GM21367 (cell line): Measurements from ENCODE around the gene KIF4A.
"Not testable (repeated sequence)": the region's sequence is repeated elsewhere in the genome, so short reads cannot be mapped to it uniquely, and the experiment has no call there.

Experiments
- ATAC-seq: cut with Tn5 transposase; IDR thresholded peaks from one replicate; pipeline ENCODE4 v1.9.1; 2021; ENCODE audit not compliant: unreplicated experiment

Gene KIF4A

DNA sequence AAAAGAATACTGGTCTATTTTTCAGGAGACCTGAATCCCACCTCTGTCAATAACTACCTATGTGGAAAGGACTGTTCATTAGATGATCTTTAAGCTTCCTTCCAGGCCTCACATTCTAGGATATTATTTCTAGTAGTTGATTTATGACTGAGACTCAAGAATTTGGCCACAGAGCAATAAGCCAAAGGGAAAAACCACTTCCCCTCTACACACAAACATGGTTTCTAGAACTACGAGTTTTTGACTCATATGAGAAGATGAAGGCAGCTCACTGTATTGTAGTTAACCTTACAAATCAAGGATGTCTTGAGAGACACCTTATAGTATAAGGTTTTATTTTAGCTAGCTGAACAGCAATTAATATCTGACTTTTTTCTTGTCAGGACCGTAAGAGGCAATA, 96.3 kb downstream of the KIF4A start:
- ATAC-seq: no peak

DNA sequence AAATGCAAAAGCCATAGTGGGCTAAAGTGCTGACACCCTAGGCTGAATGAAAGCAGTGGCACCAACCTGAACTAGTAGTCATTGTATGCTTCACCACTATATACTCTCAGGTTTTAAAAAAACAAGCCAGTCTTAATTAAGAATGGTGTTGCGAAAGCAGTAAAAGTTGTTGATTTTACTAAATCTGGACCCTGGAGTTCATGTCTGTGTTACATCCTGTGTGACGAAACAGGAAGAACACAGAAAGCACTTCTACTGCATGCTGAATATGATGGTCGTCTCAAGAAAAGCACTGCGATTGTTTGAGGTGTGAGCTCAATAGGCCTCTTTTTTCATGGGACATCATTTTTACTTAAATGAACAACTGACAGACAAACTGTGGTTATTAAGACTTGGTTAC, 109.0 kb downstream of the KIF4A start:
- no peak for ATAC-seq

DNA sequence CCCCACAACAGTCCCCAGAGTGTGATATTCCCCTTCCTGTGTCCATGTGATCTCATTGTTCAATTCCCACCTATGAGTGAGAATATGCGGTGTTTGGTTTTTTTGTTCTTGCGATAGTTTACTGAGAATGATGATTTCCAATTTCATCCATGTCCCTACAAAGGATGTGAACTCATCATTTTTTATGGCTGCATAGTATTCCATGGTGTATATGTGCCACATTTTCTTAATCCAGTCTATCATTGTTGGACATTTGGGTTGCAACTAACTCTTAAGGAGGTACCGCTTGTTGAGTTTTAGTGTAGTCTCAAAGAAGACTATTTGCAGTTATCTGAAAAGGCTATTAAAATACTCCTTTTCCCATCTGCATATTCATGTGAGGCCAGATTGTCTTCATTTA, 110.3 kb downstream of the KIF4A start:
- ATAC-seq: not testable (repeated sequence)

DNA sequence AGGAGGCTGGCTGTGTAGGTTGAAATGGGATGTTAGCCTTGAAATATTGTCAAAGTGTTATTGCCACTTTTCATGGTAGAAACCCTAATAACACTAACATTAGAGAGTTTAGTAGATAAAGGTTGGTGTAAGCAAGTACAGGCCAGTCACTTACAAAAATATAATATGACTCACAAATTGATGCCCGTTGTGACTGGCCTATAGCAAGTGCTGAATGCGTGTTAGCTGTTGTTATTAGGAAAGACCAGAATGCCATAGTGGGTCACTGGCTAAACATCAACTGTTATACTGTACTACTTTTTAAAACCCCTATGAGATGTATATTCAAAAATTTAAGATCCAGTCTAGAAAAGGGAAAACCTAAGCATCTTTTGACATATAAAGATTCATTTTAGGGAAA, 112.8 kb downstream of the KIF4A start:
- no peak for ATAC-seq

DNA sequence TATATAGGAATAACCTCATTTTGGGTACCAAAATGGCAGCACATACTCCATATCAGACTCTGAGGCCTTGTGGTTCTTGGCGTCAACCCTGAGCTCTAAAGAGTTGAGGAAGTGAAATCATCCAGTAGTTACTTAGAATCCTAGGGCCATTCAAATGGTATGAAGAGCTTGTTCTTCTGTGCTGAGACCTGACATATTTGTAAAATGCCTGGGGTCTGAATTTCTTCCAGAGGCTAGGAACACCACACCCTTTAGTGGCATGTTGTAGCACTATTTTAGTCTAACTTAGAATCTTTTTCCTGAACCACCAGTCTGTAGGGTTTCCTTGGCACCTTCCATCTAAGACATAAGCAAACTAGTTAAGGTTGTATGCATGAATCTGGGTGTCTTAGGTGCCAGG, 115.1 kb downstream of the KIF4A start:
- ATAC-seq: no peak

DNA sequence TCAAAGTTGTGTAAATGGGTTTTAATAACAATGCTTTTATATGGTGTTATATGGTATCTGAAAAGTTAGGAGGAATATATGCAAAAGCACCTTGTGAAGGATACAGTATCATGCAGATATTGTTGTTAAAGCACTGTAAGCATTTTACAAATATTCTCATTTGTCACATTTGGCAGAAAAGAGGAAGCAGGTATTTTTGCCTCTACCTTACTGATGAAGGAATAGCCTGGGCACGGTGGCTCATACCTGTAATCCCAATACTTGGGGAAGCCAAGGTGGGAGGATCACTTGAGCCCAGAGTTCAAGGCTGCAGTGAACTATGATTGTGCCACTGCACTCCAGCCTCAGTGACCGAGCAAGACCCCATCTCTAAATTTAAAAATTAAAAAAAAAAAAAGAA, 121.0 kb downstream of the KIF4A start:
- no peak for ATAC-seq

DNA sequence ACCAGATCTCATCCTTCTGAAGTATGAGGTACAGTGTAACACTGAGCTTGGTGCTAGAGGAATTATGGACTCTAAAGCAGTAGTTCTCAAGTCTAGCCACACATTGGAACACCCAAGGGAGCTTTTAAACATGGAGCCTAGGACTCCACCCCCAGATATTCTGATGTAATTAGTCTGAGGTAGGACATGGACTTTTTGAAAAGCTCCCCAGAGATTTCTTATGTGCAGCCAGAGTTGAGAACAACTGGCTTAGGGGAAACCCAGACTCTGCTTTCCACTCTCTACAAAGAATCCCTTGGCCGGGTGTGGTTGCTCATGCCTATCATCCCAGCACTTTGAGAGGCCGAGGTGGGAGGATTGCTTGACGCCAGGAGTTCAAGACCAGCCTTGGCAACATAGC, 121.6 kb downstream of the KIF4A start:
- no peak for ATAC-seq

DNA sequence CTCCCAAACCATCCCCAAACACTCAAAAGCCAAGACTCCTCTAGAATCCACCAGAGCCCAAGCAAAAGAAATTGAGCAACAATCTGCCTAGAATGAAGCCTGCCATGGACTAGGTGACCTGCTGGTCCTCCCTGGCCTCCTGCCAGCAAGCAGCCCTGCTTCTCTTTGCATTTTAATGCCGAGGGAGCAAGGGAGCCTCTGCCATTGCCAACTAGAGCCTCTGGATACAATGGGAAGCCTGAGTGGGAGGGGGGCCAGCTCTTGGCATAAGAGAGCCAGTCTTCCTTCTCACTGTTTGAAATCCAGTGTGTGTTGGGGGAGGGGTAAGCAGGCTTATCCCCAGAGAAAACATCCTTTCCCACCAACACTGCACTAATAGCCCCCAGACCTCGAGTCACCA, 131.7 kb downstream of the KIF4A start:
- ATAC-seq: no peak

DNA sequence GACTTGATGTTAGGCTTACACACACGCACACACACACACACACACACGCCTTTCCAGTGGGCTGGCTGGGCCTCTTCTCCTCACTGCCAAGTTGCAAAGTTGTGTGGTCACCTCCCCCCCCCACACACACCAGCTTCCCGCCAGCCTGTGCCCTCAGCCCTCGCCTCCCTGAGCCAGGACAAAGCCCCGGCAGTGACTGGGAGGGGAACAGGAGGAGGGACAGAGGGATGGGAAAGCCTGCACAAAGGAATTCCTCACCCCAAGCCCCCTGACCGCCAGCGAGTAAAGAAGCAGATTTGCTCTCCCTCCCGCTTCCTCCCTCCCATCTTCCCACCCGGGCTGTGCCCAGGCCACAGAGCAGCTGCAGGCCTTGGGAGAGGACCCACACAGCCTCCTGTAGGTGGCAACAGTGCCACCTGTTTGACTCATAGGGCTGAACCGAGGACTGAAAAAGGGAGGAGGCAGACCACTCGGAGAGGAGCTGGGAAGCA, 133.0 kb downstream of the KIF4A start, which contains the start of gene GDPD2:
TSS of gene GDPD2 (plus strand) at position 464 of the 491 bp plus-strand sequence. CDS start 1,671 bp downstream, outside the sequence.
- ATAC-seq: no peak

DNA sequence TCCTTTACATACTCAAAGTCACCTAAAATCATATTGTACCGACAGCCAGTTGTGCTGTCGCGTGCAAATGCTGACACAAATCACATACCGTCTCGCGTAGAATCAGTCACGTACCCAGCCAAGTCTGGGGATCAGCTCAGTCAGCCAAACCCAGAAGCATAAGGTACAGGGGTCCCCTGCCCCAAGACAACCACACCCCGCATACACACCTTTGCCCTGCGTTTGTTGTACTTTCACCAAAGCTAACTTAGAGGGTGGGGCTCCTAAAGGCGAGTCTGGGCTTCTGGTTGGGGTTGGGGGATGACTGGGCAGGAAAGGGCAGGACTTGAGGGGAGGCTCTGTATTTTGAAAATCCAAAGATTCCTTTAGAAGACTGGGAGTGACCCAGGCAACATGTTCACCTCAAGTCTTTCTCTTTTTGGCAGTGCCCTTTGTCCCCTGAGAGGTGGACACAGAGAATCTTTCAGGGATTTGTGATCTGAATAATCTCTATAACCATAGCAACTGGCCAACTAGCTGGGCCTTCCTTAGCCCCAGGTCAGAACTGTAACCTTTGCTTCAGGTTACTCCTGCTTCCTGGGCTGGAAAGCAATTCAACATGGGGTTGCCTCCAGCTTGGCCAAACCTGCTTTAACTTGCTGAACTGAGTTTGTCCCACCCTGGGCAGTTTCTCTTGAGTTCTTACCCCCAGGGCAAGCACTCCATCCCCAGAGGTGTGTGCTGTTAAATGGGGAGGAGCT, 134.2 kb downstream of the KIF4A start:
- no peak for ATAC-seq

DNA sequence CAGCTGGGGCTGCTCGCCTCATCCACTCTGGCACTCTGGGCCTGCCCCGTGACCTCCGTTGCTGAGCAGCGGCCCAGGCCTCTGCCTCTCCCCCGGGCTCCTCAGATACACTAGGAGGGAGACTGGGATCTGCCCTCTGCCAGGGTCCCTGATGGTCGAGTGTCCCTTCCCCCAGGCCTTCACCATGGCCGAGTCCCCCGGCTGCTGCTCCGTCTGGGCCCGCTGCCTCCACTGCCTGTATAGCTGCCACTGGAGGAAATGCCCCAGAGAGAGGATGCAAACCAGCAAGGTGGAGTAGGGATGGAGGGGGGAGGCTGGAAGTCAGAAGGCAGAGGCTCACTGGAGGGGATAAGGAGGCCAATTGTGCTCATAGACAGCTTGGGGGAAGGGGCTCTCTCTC, 134.9 kb downstream of the KIF4A start:
- ATAC-seq: no peak

DNA sequence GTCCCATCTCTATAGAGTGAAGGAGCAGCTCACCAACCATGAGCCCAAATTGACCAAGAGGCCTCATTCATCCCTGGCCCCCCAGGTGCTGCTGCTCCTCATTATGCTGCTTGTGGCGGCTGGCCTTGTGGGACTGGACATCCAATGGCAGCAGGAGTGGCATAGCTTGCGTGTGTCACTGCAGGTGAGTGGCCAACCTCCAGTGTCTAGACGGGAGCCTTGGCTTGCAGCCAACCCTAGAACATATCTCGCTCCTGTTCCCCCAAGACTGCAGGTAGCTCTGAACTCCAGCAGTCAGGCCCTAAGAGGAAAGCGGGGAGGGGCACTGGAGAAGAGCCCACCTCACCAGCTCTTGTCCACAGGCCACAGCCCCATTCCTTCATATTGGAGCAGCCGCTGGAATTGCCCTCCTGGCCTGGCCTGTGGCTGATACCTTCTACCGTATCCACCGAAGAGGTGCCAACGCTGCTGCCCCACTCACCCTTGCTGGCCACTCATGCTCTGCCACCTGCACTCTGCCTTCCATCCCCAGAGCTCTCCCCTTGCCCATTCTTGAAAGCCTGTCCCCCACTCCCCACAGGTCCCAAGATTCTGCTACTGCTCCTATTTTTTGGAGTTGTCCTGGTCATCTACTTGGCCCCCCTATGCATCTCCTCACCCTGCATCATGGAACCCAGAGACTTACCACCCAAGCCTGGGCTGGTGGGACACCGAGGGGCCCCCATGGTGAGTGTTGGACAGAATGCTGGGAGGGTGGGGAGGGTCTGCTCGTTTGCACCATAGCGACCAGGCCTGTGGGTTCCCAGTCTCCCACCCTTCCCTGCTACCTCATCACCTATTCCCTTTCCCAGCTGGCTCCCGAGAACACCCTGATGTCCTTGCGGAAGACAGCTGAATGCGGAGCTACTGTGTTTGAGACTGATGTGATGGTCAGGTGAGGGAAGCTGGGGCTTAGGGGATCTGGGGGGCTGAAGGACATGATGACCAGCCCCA, 136.7 kb downstream of the KIF4A start:
- no peak for ATAC-seq

DNA sequence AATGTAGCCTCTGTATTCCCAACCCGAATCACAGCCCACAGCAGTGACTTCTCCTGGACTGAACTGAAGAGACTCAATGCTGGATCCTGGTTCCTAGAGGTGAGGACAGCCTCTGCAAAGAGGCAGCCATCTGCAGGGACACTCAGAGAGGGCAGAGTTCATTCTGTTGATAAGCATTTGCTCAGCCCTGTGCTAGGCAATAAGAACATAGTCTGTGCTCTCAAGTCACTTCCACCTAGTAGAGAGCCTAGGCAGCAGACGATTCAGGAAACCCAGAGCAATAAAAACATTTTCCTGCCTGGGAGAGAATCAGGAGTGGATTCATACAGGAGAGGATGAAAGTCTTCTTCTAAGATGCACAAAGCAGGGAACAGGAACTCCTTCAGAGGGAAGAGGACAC, 137.5 kb downstream of the KIF4A start:
- ATAC-seq: no peak

DNA sequence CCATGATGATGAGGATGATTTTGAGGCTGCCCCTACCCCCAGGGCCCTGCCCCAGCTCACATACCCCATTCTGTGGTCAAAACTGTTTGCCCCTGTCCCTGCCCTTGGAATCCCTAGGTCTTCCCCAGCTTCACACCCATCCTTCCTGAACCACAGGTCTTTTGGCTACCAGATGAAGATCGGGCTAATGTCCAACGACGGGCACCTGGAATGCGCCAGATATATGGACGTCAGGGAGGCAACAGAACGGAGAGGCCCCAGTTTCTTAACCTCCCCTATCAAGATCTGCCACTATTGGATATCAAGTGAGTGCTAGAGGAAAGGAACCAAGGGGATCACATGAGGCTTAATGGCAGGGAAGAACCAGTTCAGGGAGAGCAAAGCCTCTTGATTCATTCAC, 139.9 kb downstream of the KIF4A start:
- no peak for ATAC-seq

DNA sequence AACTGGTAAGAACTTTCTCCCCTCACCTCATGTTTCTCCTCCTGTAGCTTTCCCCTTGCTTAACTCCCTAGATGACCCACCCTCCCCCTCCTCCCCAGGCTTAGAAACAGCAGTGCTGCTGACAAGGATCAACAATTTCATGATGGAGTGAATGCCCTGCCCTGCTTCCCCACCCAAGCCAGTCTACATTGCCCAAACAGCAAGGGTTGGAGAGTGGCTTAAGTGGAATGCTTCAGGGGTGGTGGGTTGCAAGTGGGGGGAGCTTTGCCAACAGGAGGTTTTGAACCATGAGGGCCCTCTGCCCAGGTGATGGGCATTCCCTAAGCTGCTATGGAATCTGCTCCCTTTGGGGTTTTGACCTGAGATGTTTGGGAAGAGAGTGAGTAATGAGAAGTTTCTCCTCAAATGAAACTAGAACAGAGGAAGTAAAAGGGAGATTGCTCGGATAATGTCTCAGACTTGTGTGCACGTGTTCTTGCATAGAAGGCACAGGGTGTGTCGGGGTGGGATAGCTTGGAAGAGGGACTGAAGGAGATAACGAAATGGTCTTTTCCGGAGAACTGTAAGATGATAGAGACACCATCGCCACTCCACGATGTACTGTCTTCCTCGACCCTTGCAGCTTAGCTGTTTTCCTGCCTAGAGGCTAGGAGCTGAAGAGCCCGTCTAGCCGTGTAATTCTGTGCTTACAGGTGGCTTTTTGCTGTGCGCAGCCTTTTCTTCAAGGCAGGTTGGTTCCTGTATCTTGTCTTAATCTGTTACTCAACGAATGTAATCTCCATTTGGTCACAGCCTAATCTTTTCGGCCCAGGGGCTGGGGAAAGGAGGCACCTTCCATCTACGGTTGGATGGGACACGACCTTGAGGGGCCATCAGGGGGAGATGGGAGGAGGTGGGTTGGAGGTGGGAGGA, 143.3 kb downstream of the KIF4A start:
- ATAC-seq: no peak

DNA sequence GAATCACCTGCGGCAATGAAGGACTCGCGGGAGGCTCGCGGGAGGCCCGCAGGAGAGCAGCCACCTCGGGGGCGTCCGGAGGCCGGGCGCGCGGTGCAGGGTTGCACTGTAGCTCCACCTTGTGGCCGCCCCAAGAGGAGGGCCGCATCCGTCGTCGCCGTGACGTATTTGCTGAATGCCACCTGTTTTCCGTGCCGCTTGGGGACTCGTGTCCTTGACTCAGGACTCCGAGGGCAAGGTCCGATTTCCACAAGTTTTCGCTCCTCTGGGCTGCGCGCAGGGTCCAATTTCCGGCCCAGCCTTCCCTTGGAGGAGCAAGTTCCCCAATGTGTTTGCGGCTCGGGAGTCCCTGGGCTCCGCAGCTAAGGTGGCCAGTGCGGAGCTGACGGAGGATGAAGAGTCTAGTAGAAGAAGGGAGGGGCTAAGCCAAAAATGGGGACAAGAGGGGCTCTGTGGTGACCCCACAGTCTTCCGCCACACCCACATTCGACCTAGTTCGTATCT, 144.0 kb downstream of the KIF4A start:
- peak; percentile 50 for ATAC-seq

DNA sequence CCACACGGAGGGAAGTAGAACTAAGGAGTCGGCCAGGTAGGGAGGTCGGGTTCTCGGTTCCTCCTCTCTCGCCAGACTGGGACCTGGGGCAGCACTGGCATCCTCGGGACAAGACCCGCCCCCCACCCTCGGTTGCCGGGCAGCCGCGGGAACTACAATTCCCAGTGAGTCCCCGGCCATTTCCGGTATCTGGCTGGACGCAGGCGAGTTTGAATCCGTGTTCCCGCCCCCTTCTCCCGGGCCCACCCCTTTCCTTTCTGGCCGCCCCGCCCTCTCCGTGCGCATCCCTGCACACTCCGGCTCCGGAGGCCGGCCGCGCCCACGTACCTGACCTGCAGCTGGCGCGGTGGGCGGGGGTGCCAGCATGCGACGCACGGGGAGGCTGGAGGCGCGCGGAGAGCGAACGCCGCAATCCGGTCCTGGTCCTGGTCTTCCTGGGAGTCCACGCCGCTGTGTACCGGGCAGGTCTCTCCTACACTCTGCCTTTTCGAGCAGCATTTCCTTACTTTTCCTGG, 144.5 kb downstream of the KIF4A start:
- peak; percentile 41 for ATAC-seq

DNA sequence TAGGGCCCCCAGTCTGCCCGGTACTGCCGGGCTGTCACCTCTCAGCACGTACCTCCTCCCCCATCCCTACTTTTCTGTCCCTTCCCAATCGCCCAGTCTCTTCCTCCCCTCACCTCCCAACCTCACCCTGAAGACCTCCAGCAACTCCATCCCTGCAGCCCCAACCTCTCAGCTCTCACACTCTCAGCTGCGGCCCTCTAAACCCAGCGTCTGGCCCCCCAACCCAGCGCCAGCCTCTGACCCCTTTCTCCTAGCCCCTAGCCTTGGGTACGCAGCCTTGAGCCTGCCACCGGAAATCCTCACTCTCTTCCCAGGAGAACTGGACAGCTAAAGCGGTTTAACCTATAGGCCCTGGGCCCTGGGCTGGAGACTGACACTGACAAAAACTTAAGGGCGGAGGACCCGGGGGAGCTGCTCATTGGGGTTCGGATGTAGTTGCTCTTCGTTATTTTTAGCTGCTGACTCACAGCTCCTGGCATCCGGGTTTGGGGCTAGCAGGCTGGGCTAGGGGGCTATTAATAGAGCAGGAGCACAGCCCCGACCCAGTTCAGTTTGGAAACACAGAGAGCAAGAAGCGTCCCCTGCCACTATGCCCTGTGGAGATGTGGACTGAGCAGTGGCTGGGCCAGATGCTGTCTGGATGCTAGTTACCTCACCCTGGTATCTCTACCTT, 145.1 kb downstream of the KIF4A start:
- ATAC-seq: no peak

DNA sequence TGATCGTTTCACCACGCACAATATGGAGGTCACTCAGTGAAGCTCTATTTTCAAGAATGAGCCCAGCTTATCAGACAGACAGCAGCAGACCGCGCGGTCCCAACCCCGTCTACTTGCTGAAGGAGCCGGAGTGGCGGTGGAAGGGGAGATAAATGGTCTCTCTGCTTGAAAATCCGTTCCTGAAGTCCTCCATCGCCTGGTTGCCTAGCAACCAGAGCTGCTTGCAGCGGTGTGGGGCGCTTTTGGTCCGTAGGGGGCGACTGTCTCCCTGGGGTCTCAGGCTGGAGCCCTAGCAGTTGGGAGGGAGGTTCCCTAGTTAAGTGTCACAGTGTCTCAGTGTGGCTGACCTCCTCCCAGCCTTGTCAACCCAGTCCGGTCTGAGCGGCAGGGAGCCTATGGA, 146.4 kb downstream of the KIF4A start:
- ATAC-seq: no peak

DNA sequence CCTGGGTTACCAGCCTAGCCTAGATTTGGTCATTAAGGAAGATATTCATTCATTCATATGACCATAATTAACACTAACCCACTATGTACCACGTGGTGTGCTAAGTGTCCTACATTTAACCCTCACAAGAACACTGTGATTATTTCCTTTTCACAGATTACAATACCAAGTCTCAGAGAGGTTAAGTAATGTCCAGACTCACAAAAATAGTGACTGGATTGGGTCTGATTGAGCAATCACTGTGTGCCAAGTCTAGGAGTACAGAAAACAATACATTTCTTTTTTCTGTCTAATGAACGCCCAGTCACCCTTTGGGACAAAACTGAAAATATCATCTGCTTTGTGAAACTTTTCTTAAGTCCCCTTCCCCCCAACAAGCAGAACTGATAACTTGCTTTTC, 147.1 kb downstream of the KIF4A start:
- ATAC-seq: no peak
